HG02981 (cell line): ENCODE results near the gene P2RY2.

Source experiments
- ATAC-seq: cut with Tn5 transposase; IDR thresholded peaks from one replicate; pipeline ENCODE4 v1.9.1; 2021; ENCODE audit warnings: mild to moderate bottlenecking, moderate library complexity; ENCODE audit not compliant: unreplicated experiment

P2RY2 gene

DNA sequence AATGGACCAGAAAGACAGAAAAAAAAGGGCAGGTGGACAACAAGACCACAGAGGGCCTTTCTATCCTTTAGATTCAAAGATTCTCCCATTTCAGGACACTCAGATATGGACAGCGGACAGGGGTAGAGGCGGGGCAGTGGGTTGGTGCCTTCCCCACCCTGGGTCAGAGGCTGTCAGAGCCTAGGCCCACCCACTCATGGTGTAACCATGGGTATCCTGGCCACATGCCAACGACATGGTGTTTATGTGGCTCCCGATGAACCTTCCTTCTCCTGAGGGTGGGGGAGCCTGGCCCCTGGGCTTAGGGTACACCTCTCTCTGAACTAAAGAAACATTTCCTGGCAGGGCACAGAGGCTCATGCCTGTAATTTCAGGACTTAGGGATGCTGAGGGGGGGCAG is 14.3 kb upstream of the P2RY2 start:
- no peak for ATAC-seq

DNA sequence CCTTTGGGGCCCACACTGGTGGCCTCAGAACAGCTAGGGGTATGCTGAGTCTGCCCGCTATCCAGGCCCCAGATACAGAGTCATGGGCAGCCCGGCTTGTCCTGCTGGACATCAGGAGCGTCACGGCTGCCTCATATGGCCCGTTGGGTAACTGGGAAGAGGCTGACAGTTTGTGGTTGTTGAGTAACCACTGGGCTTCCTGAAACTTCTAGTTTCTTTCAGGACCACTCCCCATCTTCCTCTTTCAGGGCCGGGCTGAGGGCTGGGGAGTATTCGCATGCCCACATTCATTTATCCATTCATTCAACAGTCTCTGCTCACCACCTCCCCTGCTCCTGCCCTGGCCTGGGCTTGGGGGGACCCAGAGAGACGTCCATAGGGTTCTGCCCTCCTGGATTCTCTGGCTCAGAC is 13.4 kb upstream of the P2RY2 start:
- no peak for ATAC-seq

DNA sequence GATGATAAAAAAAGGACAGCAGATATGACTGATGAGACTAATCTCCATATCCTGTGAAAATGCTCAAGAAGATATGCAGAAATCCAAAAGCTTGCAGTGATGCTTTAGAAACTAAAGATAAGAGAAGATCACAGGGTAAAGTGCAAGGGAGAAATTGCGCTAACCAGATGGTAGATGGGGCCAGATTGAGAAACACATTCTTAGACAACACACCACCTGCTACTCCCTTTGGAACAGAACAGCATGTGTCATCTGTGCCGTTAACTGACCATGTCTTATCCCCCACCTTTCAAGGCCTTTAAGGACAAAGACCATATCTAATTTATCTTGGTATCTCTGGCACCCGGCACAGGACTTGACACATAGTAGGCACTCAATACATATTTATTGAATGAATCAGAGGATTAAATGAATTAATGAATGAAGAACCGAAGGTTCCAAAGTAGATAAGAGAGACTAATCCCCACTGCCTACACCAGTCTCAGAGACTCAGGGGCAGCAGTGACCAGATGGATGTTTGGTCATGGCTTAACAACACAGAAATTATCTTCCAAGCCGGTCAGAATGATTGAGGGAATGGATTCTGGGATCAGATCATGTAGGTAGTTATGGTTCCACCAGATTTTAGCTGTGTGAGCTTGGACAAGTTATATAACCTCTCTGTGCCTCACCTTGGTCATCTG is 12.3 kb upstream of the P2RY2 start:
- no peak for ATAC-seq

DNA sequence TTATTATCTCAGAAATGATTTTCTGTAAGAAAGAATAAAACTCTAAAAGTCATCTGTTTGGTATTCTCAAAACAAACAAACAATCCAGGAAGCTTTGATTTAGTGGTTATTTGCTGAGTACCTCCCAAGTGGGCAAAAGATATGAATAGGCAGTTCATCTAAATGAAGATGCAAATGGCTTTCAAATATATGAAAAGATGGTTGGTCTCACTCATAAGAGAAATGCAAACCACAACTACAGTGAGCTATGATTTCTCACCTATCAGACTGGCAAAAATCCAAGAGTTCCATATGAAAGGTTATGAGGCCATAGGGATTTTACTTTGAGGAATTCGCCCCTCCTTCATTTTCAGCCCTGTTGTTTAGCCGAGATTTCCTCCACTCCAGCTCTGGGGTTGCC is 11.3 kb upstream of the P2RY2 start:
- ATAC-seq, result no peak

DNA sequence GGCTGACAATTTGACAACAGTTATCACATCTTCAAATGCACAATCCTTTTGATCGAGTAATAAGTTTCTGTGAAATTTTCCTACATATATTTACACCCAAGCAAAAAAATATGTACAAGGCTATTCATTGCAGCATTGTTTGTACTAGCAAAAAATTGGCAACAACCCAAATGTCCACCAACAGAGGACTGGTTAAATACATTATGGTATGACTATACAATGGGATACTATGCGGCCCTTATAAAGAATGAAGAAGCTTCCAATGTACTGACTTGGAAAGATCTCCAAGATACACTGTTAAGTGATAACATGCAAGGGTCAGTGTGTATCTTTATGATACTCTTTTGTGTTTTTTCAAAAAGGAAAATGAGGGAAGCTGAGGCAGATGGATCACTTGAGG is 8.2 kb upstream of the P2RY2 start:
- no peak for ATAC-seq

DNA sequence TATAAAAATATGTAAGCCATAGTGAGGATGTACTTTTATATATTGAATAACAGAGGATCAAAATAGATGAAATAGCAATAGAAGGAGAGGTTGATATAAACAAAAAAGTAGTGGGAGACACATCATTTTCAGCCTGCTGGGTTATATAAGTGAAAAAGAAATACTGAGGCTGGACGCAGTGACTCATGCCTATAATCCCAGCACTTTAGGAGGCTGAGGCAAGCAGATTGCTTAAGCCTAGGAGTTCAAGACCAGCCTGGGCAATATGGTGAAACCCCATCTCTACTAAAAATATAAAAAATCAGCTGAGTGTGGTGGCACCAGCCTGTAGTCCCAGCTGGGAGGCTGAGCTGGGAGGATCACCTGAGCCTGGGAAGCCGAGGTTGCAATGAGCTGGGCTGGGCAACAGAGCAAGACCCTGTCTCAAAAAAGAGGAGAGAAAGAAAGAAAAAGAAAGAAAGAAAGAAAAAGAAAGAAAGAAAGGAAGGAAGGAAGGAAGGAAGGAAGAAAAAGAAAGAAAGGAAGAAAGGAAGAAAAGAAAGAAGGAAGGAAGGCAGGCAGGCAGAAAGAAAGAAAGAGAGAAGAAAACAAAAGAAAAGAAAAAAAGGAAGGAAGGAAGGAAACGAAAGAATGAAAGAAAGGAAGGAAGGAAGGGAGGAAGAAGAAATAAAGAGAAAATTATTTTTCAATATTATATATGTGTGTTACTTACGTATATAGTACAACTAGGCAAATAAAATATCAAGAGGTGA is 7.0 kb upstream of the P2RY2 start:
- ATAC-seq, result no peak

DNA sequence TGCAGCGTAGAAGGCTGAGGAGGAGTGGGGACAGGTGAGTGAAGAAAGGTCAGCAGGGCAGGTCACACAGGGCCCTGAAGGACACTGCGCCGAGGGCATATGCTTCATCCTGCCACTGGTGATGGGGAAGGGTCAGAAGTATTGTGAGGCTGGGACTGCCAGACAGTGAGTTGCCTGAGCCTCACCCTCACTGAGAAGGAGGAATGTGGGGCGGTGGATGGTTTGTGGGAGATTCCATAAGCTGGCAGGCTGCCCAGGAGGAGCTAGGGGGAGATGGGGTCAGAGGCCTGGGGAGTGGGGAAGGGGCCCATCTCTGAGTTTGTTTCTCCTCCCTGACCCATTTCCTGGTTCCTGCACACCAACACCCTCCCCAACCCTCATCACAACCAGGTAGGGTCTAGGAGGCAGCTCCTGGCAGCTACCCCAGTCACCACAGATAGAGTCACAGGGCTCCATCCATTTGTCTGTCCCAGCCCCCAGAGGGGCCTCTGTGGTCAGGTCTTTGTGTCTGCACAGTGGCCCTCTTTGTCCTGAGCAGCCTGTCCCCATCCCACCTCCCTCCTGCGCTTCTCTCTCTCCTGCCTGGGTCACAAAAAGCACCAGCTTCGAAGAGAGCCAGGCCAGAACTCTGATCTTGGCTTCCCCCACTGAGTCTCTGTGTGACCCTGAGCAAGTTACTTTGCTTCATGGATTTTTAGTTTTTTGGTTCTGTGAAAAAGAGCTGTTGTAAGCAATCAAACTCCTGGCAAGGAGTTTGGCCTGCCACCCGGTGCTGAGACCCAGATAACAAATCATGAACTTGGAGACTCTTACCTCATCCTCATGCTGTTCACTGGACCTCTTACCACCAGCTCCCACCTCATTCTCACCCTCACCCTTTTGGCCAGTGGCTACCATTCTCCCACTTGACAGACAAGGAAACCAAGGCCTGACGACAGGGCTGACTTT is 4.6 kb upstream of the P2RY2 start:
- no peak for ATAC-seq

DNA sequence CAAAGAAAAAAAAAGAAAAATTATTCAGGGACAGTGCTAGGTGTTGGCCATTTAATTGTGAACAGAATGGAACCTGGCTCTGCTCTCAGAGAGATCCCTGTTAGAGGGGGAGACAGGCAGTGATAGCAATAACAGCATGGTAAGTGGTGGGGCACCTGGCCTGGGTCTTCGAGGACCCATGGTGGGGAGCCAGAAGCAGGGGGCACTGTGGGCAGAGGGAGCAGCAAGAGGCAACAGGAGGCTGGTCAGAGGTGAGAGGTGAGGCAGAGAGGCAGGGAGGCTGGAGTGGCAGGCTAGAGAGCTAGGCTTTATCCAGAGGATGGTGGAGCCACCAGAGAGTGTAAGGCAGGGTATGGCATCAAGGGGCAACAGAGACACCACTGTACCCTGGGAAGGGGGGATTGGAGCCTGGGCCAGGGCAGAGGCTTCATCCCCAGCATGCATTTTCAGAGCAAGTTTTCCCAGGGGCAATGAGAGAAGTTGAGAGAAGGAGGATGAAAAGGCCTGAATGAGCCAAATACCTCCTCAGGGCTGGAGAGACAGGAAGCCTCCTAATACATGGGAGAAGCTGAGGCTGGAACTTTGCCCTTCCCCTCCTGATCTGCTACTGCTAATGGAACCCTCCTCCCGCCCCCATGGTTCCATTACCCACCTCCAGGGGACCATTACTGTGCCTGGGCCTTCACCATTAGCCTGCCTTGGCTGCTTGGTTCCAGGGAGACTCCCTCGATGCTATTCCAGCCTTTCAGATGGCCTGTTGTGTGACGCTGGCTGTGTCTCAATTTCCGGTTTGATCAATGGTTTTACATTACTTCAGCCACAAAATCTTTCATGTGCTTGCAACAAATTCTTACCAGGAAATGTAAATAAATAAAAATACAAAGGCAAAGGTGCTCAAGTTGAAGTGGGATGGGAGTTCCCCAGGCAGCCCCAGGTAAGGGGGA is 2.6 kb upstream of the P2RY2 start:
- ATAC-seq, result no peak

DNA sequence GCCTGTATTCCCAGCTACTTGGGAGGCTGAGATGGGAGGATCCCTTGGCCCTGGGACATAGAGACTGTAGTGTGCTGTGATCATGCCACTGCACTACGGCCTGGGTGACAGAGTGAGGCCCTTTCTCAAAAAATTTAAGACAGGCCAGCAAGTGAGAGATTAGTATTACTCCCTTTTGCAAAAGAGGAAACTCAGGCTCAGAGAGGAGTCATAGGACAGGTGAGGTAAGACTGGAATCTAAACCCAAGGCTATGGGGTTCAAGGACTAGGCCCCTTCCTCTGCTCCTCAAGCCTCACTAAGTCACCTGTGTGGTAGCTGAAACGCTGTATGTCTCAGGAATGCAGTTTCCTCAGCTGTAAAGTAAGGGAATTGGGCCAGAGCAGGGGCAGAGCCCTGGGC is 1.6 kb upstream of the P2RY2 start:
- no peak for ATAC-seq

DNA sequence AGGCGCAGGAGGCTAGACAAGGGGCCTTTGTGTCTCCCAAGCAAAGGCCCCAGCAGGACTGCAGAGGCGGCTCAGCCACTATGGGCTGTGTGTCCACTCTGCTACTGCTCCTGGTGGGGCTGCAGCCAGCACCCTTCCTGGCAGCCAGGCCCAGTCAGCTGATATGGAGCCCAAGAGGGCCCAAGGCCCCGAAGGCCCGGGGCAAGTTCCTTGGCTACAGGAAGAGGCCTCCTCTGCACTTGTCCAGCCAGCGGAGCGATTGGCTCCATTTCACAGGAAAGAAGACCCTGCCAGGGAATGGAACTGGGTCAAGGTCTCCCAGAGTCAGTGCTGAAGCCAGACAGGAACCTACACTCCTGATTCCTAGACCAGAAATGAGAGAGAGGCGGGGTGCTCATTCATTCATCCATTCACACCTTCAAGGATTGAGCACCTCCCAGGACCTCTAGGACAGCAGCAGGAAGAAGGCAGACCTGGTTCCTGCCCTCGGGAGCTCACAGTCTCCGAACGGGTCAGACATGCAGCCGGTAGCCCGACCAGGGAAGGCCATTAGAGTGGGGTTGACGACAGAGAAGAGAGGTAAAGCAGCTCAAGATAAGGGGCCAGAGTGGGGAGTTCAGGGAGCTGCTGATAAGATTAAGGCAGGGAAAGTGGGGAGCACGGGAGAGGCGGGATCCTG is 811 bp upstream of the P2RY2 start:
- no peak for ATAC-seq

DNA sequence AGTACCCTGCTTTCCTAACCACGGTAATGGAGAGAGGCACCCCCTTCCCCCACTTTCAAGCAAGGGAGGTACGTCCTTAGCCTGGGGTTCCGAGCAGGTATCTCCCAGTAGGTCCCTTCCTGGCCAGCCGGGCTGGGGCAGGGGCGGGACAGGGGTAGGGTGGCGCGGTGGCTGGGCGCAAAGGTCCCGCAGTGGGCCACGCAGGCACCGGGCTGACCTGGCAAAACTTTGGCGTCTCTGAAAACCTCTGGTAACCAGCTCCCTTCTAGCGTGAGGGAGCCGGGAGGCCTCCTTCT is 323 bp upstream of the P2RY2 start:
- no peak for ATAC-seq

DNA sequence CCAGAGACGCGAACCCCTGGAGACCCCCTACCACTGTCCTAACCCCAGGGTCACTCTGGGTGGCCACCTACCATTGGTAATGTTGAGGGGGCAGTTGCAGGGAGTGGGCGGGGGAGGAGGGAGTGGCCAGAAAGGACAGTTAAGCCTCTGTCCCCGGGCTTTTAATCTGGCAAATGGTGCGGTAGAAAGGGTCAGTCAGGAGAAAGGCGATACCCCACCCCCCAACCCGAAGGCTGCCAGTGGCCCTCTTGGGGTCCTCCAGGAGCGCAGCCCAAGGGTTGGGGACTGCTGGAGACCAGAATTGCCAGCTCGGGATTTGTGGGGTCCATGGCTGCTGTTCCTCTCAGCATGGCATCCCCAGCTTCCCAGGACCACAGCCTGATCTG is 742 bp downstream of the P2RY2 start:
- ATAC-seq, result no peak

DNA sequence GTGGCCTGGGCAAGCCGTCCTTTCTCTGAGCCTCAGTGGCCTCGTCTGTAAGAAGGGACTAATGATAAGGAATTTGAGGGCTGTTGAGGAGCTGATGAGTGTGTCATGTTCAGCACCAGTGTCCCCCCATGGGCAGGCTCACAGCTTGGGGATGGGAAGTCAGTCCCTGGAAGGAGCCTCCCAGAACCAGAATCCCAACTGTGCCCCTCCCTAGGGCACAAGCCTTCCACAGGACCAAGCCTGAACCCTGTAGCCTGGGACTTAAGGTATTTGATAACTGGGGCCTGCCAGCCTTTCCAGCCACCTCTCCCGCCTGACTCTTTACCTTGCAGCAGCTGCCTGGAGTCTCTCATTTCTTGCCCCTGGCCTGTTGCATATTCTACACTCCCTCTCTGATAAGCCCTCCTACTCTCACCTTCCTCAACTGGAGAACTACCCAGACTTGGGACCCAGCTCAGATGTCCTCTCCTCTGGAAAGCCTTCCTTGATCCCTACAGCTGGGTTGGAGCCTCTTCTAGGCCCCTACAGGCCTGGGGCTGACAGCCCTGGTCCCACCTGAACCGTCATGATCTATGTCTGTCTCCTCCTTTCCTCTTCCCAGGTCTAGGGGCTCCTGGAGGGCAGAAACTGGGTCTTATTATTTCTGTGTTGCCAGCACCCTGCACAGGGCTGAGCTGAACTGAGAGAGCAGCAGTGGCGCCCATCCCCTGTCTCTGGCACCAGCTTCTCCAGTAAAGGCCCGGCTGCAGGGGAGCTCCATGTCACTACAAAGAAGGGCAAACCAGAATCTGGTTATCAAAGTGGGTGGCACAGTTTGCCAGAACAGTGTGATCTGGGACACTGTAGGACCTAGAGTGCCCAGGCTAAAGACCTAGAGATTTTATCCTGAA is 1.6 kb downstream of the P2RY2 start:
- ATAC-seq, result no peak

DNA sequence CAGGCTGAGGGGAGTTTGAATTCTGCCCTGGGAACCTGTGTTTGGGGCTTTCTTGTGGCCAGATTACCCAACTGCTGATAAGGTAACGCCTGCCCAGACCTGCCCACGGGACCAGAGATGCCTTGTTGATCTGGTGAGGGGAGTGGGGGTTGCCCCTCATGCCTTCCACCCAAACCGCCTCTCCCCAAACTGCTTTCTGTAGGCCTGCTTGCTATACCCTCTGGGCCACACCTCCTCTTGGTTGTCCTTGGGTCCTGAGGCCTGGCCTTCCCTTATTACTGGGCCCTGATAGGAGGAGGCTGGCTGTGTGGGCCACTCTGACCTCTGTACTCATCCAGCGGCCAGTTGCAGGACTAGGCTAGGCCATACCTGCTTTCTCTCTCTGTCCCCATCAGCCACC is 3.4 kb downstream of the P2RY2 start:
- no peak for ATAC-seq

DNA sequence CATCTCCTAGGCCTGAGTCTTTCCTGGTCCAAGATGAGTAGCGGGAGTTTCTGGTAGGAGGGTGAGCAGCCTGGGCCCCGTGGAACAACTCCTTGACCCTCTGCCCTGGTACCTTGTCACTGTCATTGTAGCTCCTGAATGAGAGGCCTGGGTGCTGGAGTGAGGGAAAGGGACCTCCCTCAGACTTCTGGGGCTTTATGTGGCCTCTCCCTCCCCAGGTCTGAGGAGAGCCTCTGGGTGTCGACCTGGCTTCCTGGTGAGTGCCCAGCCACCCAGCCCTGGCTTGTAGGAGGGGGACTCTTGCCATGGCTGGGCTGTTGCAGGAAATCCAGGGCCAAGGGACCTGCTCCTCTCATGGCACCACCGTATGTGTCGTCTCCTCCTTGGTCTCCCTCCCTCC is 3.9 kb downstream of the P2RY2 start:
- ATAC-seq, result no peak

DNA sequence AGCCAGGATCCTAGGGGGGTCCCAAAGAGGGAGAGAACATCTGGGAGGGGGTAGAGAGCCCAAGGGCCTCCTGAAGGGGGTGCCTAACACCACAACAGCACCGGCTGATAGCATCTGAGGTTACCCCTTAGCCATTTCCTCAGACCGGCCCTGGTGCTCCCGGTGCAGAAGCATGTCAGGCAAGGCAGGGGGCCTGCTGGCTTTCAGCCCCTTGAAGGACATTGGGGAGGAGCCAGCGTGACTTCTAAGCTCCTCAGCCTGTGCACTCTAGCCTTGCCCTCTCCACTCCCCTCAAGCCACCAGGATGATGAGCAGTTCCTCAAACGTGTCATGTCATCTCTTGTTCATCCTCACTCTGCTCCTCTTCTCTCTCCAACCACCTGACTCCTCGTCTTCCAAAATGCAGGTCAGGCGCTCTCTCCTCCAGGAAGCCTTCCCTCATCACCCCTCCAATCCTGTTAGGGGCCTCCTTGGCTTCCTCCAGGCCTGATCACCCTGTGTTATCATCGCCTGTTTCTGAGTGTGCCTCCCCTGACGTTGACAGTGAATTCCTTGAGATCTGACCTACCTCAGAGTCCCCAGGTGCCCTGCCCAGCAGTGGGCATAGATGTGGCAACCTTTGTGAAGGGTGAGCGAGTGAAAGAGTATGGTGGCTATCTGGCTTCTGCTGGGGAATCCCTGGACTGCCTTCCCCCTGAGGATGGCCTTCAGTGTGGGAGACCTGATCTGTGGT is 6.1 kb downstream of the P2RY2 start:
- no peak for ATAC-seq

DNA sequence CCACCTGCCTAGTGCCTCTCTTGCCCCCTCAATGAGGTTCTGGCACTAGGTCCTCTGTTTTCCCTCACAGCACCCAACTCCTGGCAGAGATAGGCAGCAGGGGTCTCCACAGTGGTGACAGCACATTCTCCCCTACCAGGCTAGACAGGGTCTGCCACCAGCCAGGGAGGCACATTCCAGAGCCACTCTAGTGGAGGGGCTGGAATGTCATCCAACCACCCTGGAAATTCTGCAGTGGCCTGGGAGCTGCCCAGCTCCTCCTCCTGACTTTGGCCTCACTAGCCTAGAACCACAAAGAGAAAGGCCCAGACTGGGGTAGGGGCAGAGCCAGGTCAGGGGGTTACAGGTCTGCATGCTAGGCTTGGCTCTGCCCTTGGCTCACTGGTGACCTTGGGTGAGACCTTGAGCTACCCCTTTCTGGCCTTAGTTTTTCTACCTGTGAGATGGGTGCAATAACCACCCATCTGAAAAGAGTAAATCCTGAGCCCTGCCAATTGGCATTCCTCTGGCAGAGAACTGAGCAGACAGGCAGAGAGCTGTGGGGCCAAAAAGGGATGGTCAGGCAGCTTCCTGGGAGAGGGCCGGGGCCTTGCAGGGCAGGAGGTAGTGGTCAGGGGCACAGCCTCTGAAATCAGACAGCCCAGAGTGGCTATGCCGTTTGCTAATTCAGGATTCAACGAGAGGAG is 7.1 kb downstream of the P2RY2 start:
- no peak for ATAC-seq

DNA sequence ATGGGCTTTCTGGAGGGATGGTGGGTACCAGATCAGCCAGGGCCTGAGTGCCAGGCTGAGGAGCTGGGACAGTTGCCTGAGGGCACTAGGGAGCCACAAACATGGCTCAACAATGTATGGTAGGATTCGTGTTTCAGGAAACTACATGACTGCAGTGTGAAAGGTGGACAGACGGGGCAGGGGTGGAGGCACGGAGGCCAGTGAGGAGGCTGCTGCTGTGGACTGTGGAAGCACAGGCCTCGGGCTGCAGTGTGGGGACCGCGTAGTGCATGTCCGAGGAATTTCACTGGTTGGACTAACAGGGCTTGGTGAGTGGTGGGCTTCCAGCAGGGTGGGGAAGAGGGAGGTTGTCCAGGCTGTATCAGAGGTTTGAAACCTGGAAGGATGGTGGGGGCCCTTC is 7.8 kb downstream of the P2RY2 start:
- no peak for ATAC-seq
